Measurements from ENCODE around the gene DACH1. TPM values are rescaled to one million over a fixed set of nuclear protein-coding genes. Genes with fewer than 3 reads are reported as not detected.

Gene DACH1
- total and polyA plus RNA-seq, 2 donors, result 2.5 to 2.7 TPM

- no peaks in the 10 kb centered on the region for H3K36me3 ChIP-seq (ENCODE audit: control insufficient read depth in 2 of 2, insufficient read depth in 2 of 2, low read length in 1 of 2)
- WGBS, result 92% methylated on average over 6 of the region's 6 CpGs
- no peaks in the 10 kb centered on the region for H3K9me3 ChIP-seq (ENCODE audit: control insufficient read depth in 2 of 2, insufficient read depth in 1 of 2, low read length in 1 of 2)
- H3K4me3 ChIP-seq (ENCODE audit: low read length in 2 of 2), result no peak overlapping the region
- H3K4me1 ChIP-seq (ENCODE audit: control insufficient read depth in 2 of 2, insufficient read depth in 2 of 2, low read length in 2 of 2), result peaks cover 0 to 8% of the 10 kb centered on the region in 2 donors
- H3K27me3 ChIP-seq (ENCODE audit: control insufficient read depth in 2 of 2, insufficient read depth in 1 of 2, low read length in 1 of 2), result no peaks in the 10 kb centered on the region
- no peak for DNase-seq (ENCODE audit: low read depth in 6 of 9, low spot score in 9 of 9)
- H3K27ac ChIP-seq (ENCODE audit: low read depth in 1 of 2, low read length in 1 of 2), result no peak overlapping the region
These were observed 12.9 kb upstream of the DACH1 start for GRCh38 chr13:71879808-71880344.

- peak in 6 of 9 donors; percentile 28 to 74 (median 39) for DNase-seq (ENCODE audit: low read depth in 6 of 9, low spot score in 9 of 9)
- Histone ChIP-seq H3K4me3 (ENCODE audit: low read length in 2 of 2) (no peak overlapping the region), H3K36me3 (ENCODE audit: control insufficient read depth in 2 of 2, insufficient read depth in 2 of 2, low read length in 1 of 2) (no peaks in the 10 kb centered on the region), H3K27ac (ENCODE audit: low read depth in 1 of 2, low read length in 1 of 2) (no peak overlapping the region), H3K9me3 (ENCODE audit: control insufficient read depth in 2 of 2, insufficient read depth in 1 of 2, low read length in 1 of 2) (no peaks in the 10 kb centered on the region), H3K27me3 (ENCODE audit: control insufficient read depth in 2 of 2, insufficient read depth in 1 of 2, low read length in 1 of 2) (no peaks in the 10 kb centered on the region), H3K4me1 (ENCODE audit: control insufficient read depth in 2 of 2, insufficient read depth in 2 of 2, low read length in 2 of 2) (peaks cover 0 to 8% of the 10 kb centered on the region in 2 donors)
- WGBS, result 8% methylated on average over 3 of the region's 3 CpGs
These were observed 12.1 kb upstream of the DACH1 start for GRCh38 chr13:71879129-71879535.

GRCh38 chr13:71877256-71877653 is 10.3 kb upstream of the DACH1 start:
- 95% methylated on average over 5 of the region's 5 CpGs for WGBS
- Histone ChIP-seq H3K4me3 (ENCODE audit: low read length in 2 of 2) (no peak overlapping the region), H3K4me1 (ENCODE audit: control insufficient read depth in 2 of 2, insufficient read depth in 2 of 2, low read length in 2 of 2) (peaks cover 0 to 8% of the 10 kb centered on the region in 2 donors), H3K9me3 (ENCODE audit: control insufficient read depth in 2 of 2, insufficient read depth in 1 of 2, low read length in 1 of 2) (no peaks in the 10 kb centered on the region), H3K27ac (ENCODE audit: low read depth in 1 of 2, low read length in 1 of 2) (no peak overlapping the region), H3K36me3 (ENCODE audit: control insufficient read depth in 2 of 2, insufficient read depth in 2 of 2, low read length in 1 of 2) (no peaks in the 10 kb centered on the region), H3K27me3 (ENCODE audit: control insufficient read depth in 2 of 2, insufficient read depth in 1 of 2, low read length in 1 of 2) (no peaks in the 10 kb centered on the region)
- DNase-seq (ENCODE audit: low read depth in 6 of 9, low spot score in 9 of 9), result peak in 1 of 9 donors; percentile 9

GRCh38 chr13:71876648-71877255 is 9.7 kb upstream of the DACH1 start:
- Histone ChIP-seq H3K9me3 (ENCODE audit: control insufficient read depth in 2 of 2, insufficient read depth in 1 of 2, low read length in 1 of 2) (no peaks in the 10 kb centered on the region), H3K27ac (ENCODE audit: low read depth in 1 of 2, low read length in 1 of 2) (no peak overlapping the region), H3K4me1 (ENCODE audit: control insufficient read depth in 2 of 2, insufficient read depth in 2 of 2, low read length in 2 of 2) (peaks cover 0 to 8% of the 10 kb centered on the region in 2 donors), H3K4me3 (ENCODE audit: low read length in 2 of 2) (no peak overlapping the region), H3K36me3 (ENCODE audit: control insufficient read depth in 2 of 2, insufficient read depth in 2 of 2, low read length in 1 of 2) (no peaks in the 10 kb centered on the region), H3K27me3 (ENCODE audit: control insufficient read depth in 2 of 2, insufficient read depth in 1 of 2, low read length in 1 of 2) (no peaks in the 10 kb centered on the region)
- WGBS, result 64% methylated on average over 2 of the region's 2 CpGs
- DNase-seq (ENCODE audit: low read depth in 6 of 9, low spot score in 9 of 9), result peak in 3 of 9 donors; percentile 7 to 58 (median 23)

- no peak for DNase-seq (ENCODE audit: low read depth in 6 of 9, low spot score in 9 of 9)
- no peak overlapping the region for H3K27ac ChIP-seq (ENCODE audit: low read depth in 1 of 2, low read length in 1 of 2)
- WGBS, result 95% methylated on average over 5 of the region's 5 CpGs
- no peaks in the 10 kb centered on the region for H3K27me3 ChIP-seq (ENCODE audit: control insufficient read depth in 2 of 2, insufficient read depth in 1 of 2, low read length in 1 of 2)
- H3K4me1 ChIP-seq (ENCODE audit: control insufficient read depth in 2 of 2, insufficient read depth in 2 of 2, low read length in 2 of 2), result peaks cover 0 to 8% of the 10 kb centered on the region in 2 donors
- no peaks in the 10 kb centered on the region for H3K9me3 ChIP-seq (ENCODE audit: control insufficient read depth in 2 of 2, insufficient read depth in 1 of 2, low read length in 1 of 2)
- H3K36me3 ChIP-seq (ENCODE audit: control insufficient read depth in 2 of 2, insufficient read depth in 2 of 2, low read length in 1 of 2), result no peaks in the 10 kb centered on the region
- no peak overlapping the region for H3K4me3 ChIP-seq (ENCODE audit: low read length in 2 of 2)
These were observed 8.8 kb upstream of the DACH1 start for GRCh38 chr13:71875823-71876222.

- Histone ChIP-seq H3K36me3 (ENCODE audit: control insufficient read depth in 2 of 2, insufficient read depth in 2 of 2, low read length in 1 of 2) (no peaks in the 10 kb centered on the region), H3K4me1 (ENCODE audit: control insufficient read depth in 2 of 2, insufficient read depth in 2 of 2, low read length in 2 of 2) (peaks cover 0 to 8% of the 10 kb centered on the region in 2 donors), H3K27me3 (ENCODE audit: control insufficient read depth in 2 of 2, insufficient read depth in 1 of 2, low read length in 1 of 2) (no peaks in the 10 kb centered on the region), H3K9me3 (ENCODE audit: control insufficient read depth in 2 of 2, insufficient read depth in 1 of 2, low read length in 1 of 2) (no peaks in the 10 kb centered on the region), H3K4me3 (ENCODE audit: low read length in 2 of 2) (no peak overlapping the region), H3K27ac (ENCODE audit: low read depth in 1 of 2, low read length in 1 of 2) (no peak overlapping the region)
- DNase-seq (ENCODE audit: low read depth in 6 of 9, low spot score in 9 of 9), result peak in 1 of 9 donors; percentile 13
- WGBS, result 96% methylated on average over 2 of the region's 2 CpGs
These were observed 7.5 kb upstream of the DACH1 start for GRCh38 chr13:71874458-71874857.

GRCh38 chr13:71873418-71874247 is 6.6 kb upstream of the DACH1 start:
- peaks cover 0 to 5% of the 10 kb centered on the region in 2 donors for H3K4me1 ChIP-seq (ENCODE audit: control insufficient read depth in 2 of 2, insufficient read depth in 2 of 2, low read length in 2 of 2)
- no peak overlapping the region for H3K4me3 ChIP-seq (ENCODE audit: low read length in 2 of 2)
- H3K9me3 ChIP-seq (ENCODE audit: control insufficient read depth in 2 of 2, insufficient read depth in 1 of 2, low read length in 1 of 2), result no peaks in the 10 kb centered on the region
- peak in 1 of 9 donors; percentile 18 for DNase-seq (ENCODE audit: low read depth in 6 of 9, low spot score in 9 of 9)
- H3K27me3 ChIP-seq (ENCODE audit: control insufficient read depth in 2 of 2, insufficient read depth in 1 of 2, low read length in 1 of 2), result peaks cover 0 to 4% of the 10 kb centered on the region in 2 donors
- no peaks in the 10 kb centered on the region for H3K36me3 ChIP-seq (ENCODE audit: control insufficient read depth in 2 of 2, insufficient read depth in 2 of 2, low read length in 1 of 2)
- H3K27ac ChIP-seq (ENCODE audit: low read depth in 1 of 2, low read length in 1 of 2), result no peak overlapping the region
- WGBS, result 94% methylated on average over 5 of the region's 5 CpGs

GRCh38 chr13:71871844-71872243 is 4.8 kb upstream of the DACH1 start:
- H3K27me3 ChIP-seq (ENCODE audit: control insufficient read depth in 2 of 2, insufficient read depth in 1 of 2, low read length in 1 of 2), result peaks cover 0 to 17% of the 10 kb centered on the region in 2 donors
- no peak for DNase-seq (ENCODE audit: low read depth in 6 of 9, low spot score in 9 of 9)
- H3K9me3 ChIP-seq (ENCODE audit: control insufficient read depth in 2 of 2, insufficient read depth in 1 of 2, low read length in 1 of 2), result no peaks in the 10 kb centered on the region
- no peak overlapping the region for H3K4me3 ChIP-seq (ENCODE audit: low read length in 2 of 2)
- 97% methylated on average over 1 of the region's 1 CpG for WGBS
- no peak overlapping the region for H3K27ac ChIP-seq (ENCODE audit: low read depth in 1 of 2, low read length in 1 of 2)
- peaks cover 0 to 4% of the 10 kb centered on the region in 2 donors for H3K4me1 ChIP-seq (ENCODE audit: control insufficient read depth in 2 of 2, insufficient read depth in 2 of 2, low read length in 2 of 2)
- no peaks in the 10 kb centered on the region for H3K36me3 ChIP-seq (ENCODE audit: control insufficient read depth in 2 of 2, insufficient read depth in 2 of 2, low read length in 1 of 2)

- Histone ChIP-seq H3K9me3 (ENCODE audit: control insufficient read depth in 2 of 2, insufficient read depth in 1 of 2, low read length in 1 of 2) (no peaks in the 10 kb centered on the region), H3K4me1 (ENCODE audit: control insufficient read depth in 2 of 2, insufficient read depth in 2 of 2, low read length in 2 of 2) (peaks cover 0 to 4% of the 10 kb centered on the region in 2 donors), H3K27me3 (ENCODE audit: control insufficient read depth in 2 of 2, insufficient read depth in 1 of 2, low read length in 1 of 2) (peaks cover 0 to 21% of the 10 kb centered on the region in 2 donors), H3K36me3 (ENCODE audit: control insufficient read depth in 2 of 2, insufficient read depth in 2 of 2, low read length in 1 of 2) (no peaks in the 10 kb centered on the region), H3K27ac (ENCODE audit: low read depth in 1 of 2, low read length in 1 of 2) (no peak overlapping the region), H3K4me3 (ENCODE audit: low read length in 2 of 2) (no peak overlapping the region)
- no peak for DNase-seq (ENCODE audit: low read depth in 6 of 9, low spot score in 9 of 9)
- WGBS, result 97% methylated on average over 3 of the region's 3 CpGs
These were observed 4.3 kb upstream of the DACH1 start for GRCh38 chr13:71871176-71871754.

Measured in thymus (tissue), 11 donors.